Measurements from ENCODE around the gene TKT.
A peak's percentile ranks its signal among the peaks of the same experiment; 100 is the strongest.

Gene TKT

DNA sequence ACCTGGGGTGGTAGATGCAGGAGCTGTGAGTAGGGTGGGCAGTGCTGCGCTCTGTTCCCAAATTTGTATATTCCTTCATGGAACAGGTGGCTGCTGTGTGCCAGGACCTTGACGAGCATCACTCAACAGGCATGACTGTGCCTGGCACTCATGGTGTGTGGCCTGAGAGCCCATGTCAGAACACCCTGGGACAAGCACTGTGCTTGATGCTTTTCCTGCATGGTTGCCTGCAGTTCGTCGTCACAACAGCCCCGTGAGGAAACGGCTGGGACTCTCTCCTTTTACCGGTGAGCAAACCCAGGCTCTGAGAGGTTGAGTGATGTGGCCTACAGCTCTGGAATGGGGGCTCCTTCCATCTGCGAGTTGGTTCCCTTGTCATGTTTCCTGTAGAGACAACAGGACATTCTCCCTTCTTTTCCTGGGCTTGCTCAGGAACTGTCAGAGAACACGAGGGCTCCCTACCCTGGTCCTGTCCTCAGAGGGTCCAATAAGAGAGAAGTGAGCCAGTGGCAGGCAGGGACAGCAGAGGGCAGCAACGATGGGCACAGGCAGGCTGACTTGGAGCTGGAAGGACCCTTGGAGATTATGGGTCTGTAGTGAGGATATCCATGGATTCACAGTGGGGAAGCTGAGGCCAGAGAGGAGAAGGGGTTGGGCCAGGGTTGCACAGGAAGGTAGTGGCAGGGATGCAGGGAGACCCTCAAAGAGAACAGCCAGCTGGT is 57.4 kb downstream of the TKT start:
- no peak for DNase-seq (ENCODE audit: low read depth in 1 of 2, low spot score in 1 of 2)

DNA sequence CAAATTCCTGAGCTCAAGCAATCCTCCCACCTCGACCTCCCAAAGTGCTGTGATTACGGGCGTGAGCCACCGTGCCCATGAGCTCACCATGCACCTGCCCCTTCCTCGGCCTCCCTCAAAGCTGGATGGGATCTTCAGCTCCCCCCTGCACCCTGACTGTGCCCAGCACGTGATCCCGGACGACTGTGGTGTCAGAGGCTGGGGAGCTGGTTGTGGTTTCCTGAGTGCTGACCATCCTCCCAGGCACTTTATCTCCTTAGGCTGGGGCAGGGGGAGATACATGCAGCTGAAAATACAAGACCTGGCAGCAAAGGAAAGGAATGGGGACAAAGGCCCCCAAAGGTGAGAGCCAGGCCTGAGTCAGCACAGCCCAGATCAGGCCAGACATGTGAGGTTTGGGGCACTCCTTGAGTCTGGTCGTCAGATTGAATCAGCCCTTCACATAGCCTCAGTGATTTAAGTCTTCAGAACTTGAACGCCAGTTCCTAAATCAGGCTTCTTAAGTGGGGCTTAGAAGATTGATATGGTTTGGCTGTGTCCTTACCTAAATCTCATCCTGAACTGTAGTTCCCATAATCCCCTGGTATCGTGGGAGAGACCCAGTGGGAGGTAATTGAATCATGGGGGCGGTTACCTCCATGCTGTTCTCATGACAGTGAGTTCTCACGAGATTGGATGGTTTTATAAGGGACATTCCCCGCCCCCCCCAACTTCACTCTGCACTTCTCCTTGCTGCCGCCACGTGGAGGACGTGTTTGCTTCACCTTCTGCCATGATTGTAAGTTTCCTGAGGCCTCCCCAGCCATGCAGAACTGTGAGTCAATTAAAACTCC is 59.0 kb downstream of the TKT start:
- peak in 1 of 2 donors; percentile 11 for DNase-seq (ENCODE audit: low read depth in 1 of 2, low spot score in 1 of 2)

DNA sequence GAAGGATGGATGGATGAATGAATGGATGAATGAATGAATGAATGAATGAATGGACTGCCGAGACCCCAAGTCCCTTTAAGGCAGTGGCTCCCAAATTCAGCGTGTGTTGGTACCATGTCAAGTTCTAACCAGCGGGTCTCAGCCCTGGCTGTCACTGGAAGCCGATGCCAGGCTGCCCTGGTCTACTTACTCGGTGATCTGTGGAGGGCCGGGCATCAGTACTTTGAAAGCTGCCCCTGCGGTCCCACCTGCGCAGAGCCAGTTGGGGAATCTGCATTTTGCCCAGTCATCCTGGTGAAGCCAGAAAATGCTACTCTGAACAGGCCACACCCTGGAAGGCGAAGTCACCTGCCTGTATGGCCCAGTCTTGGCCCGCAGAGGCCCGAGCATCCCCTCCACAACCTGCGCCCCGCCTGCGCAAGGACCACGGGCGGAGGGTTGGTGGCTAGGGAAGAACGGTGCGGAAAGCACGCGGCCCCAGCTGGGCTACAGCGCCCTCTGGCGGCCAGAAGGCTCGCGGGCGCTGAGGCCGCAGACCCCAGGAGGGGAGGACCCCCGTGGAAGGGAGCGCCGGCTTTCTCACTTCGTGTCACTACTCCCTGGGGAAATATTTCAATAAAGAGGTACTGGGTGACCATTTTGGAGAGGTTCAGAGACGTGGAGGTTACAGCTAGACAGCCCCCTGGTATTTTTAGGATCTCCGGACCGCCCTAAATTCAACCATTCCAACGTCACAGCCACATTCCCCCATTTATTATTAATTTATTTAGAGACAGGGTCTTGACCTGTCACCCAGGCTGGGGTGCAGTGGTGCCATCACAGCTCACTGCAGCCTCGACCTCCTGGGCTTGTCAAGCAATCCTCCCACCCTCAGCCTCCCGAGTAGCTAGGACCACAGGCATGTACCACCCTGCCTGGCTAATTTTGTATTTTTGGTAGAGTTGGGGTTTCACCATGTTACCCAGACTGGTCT is 59.9 kb downstream of the TKT start:
- peak; percentile 30 to 48 for DNase-seq (ENCODE audit: low read depth in 1 of 2, low spot score in 1 of 2)

DNA sequence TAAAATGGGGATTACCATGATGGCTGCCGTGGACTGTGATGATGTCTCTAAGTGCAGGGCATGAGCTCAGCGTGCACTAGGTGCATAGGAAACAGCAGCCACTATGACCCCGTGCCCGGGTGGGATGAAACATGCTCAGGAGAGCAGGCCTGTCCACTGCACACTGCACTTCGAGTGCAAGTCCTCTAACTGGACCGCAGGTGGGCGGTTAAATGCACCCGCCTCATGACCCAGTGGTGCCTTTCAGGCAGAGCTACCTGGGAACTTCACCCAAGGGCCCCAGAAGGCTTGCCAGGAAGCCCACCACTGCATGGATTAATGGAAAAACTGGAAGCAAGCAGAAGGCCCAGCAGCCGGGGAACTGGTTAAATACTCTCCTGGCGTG is 60.8 kb downstream of the TKT start:
- DNase-seq (ENCODE audit: low read depth in 1 of 2, low spot score in 1 of 2): no peak

DNA sequence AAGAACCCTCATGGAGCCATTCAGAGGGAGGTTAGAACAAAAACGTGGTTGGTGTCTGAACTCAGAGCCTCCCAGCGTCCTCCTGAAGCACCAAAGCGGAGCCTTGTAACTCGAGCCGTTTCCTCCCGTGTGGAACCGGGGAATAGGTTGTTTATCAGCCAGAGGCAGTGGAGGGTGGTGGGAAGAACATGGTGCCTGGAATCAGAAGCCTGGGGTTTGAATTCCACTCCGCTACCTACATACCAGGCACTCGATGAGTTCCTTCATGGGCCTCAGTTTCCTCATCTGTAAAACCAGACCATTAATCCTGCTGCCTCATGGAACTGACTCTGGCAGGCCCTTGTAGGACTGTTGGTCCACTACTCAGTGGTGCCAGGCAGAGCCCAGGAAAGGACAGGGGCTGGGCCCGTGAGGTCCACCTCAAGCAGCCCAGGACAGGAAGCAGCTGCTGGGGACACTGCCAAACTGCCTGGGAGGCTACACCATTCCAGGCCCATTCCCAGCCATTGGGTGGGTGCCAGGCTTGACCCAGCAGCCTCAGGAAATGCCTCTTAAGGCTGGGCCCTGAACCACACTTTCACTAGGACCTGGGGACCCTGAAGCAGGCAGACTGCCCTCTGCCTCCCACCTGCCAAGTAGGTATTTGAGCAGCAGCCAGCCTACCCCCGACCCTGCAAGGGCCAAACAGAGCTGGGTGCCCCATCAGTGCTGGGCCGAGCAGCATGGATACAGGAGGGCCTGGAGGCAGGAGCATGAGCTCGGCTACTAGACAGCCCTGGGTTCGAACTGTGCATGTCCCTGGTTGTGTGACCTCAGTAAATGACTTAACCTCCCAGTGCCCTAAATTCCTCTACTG is 61.4 kb downstream of the TKT start:
- DNase-seq (ENCODE audit: low read depth in 1 of 2, low spot score in 1 of 2): no peak

DNA sequence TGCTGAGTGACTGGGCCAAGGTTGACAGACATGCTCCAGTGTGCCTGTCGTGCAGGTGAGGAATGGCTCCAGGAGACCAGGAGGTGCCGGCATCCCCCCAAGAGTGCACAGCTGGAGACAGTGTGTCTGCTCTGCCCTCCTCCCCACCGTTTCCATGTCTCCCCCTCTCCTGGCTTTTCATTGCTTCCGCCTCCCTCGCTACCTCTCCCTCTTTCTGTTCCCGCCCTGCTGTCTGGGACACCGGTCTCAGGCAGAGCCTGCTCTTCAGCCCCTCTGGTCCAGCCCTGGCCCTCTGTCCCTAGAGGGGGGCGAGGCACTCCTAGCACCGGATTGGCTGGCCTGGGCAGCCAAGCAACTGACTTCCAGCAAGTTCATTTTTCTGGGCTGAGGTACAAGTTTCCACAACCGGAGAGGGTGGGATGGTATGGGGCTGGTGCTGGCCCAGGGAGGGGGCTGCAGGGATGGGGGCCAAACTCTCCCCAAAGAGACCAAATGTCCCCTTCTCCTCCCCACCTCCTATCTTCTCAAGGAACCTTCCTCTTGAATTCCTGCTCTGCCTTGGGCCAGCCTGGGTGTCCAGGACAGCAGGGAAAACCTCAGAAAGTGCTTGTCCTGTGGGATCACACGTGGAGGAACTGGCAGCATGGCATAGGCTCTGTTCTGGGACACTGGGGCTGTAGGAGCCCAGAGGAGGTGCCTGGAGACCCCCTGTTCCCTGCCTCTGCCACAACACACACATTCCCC is 62.2 kb downstream of the TKT start:
- DNase-seq (ENCODE audit: low read depth in 1 of 2, low spot score in 1 of 2): no peak

DNA sequence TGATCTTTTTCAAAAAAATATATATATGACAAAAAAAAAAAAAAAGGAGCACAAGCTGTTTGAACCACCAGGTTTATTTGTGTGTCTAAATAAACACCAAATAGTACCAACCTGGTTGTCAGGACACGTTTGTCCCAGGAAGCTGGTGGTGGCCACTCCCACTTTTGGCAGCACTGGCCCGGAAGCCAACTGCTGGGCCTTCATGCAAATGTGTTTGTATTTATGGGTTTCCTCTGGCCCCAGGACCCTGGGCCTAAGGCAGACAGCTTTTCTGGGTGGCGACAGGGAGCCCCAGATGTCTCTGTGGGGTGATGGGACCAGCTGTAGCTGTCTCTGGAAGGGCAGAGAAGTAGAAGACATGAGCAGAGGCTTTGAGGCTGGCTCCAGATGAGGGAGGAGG is 63.2 kb downstream of the TKT start:
- DNase-seq (ENCODE audit: low read depth in 1 of 2, low spot score in 1 of 2): no peak

DNA sequence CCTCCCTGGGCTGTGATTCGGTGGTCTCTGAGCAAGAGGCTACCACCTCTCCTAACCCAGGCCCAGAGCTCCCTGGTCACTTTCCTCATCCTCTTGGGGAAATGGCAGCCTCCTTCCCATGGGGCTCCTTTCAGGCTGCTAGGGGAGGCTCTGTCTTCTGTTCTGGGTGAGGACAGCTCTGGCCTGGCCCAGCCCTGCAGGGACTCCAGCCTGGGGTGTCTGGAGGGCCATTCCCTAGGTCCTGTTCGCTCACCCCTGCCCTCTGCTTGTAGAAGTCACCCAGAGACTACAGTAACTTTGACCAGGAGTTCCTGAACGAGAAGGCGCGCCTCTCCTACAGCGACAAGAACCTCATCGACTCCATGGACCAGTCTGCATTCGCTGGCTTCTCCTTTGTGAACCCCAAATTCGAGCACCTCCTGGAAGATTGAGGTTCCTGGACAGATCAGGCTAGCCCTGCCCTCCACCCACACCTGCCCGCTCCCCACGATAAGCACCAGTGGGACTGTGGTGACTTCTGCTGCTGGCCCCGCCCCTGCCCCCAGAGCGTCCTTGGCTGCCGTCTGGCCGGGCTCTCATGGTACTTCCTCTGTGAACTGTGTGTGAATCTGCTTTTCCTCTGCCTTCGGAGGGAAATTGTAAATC is 63.9 kb downstream of the TKT start:
- no peak for DNase-seq (ENCODE audit: low read depth in 1 of 2, low spot score in 1 of 2)

DNA sequence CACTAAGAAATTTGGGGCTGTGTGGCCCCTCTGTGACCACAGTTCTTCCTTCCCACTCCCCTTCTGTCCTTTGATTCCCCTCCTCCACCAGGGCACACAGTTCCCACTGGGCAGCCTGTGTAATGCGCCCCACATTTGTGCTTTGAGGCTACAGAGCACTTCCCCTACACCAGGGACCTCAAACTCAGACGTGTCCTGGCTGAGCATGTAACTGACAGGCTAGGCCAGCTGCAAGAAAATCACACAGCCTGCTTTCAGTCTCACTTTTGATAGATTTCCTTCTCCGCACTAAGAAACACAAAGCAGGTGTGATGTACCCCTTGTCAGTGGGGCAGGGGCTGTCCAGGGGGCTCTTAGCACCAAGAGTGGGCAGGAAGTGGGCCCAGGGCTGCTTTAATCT is 65.2 kb downstream of the TKT start:
- no peak for DNase-seq (ENCODE audit: low read depth in 1 of 2, low spot score in 1 of 2)

DNA sequence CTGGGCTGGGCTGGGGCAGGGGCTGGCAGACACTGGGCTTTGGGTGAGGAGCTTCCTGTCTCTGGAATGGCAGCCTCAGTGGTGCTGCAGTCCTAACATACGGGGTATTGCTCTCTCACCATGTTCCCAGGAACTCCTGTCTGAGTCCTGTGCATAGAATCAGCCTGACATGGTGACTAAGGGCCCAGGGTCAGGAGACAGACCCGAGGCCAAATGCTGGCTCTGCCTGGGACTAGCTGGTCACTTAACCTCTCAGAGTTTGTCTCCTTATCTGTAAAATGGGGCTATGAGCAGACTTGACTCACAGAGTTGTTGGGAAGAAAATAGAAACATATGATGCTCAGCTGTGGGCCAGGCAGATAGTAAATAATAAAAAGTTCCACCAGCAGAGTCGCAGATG is 66.5 kb downstream of the TKT start:
- no peak for DNase-seq (ENCODE audit: low read depth in 1 of 2, low spot score in 1 of 2)

DNA sequence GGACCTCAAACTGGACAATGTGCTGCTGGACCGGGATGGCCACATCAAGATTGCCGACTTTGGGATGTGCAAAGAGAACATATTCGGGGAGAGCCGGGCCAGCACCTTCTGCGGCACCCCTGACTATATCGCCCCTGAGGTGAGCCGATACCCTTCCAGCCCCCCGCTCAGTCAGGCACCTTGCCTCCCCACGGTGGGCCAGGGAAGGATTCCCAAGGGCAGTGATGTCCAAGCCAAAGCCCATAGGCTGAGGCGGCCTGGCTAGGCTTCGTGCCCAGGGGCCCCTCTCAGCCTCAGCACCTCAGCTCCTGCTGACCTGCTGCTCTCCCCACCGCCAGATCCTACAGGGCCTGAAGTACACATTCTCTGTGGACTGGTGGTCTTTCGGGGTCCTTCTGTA is 67.1 kb downstream of the TKT start:
- DNase-seq (ENCODE audit: low read depth in 1 of 2, low spot score in 1 of 2): no peak

DNA sequence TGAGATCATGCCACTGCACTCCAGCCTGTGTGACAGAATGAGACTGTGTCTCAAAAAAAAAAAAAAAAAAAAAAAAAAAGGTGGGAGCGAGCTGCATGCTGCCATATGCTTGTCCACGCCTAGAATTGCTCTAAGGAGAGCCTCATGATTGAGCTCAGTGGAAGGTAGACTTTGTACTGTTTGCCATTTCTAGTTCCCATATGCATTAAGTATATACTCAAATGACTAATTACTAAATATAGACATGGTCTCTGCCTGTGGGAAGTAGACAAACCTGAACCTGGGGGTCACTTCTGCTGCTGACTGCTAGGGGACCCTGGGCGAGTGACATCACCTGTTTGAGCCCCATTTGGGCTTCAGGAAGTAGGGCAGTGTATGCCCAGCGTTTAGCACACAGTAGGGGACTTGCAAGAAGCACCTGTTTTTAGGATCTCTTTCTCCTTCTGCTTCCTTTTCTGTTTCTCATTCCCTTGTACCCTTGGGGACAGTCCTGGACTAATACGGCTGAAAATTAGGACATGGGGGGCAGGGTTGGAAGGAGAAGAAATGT is 67.6 kb downstream of the TKT start:
- no peak for DNase-seq (ENCODE audit: low read depth in 1 of 2, low spot score in 1 of 2)

DNA sequence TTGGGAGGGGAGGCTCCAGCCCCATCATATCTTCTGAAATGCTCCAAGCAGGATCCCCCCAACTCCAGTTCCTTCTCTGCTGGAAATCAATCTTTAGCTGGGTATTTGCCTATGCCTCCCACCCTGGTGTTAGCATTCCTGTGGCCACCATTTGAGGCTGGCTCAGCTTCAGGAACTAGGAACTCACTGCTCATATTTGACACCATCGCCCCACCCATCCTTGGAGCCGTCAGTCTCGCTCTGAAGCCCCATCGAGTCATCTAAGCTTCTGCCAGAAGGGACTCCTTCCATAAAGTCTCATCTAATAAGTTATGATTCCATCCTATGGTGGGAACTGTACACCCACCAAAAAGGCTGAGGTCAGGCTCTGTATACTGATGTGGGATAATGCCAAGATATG is 68.4 kb downstream of the TKT start:
- DNase-seq (ENCODE audit: low read depth in 1 of 2, low spot score in 1 of 2): no peak

DNA sequence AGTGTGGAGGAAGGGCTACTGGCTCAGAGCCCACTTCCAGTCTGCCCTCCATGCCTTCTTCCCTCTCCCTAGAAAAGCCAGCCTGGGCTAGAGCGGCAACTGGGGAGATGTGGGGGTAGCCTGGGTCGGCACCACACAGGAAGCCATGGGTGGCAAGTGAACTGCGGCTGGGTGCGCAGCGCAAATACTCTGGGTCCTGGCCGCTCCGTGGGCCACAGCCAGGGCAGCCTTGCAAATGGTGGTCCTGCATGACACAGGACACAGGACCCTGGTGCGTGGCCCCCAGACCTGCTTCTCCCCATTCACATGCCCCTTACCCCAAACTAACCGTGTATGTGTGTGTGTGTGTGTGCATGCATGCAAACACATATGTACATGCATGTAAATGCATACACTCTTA is 69.1 kb downstream of the TKT start:
- no peak for DNase-seq (ENCODE audit: low read depth in 1 of 2, low spot score in 1 of 2)

DNA sequence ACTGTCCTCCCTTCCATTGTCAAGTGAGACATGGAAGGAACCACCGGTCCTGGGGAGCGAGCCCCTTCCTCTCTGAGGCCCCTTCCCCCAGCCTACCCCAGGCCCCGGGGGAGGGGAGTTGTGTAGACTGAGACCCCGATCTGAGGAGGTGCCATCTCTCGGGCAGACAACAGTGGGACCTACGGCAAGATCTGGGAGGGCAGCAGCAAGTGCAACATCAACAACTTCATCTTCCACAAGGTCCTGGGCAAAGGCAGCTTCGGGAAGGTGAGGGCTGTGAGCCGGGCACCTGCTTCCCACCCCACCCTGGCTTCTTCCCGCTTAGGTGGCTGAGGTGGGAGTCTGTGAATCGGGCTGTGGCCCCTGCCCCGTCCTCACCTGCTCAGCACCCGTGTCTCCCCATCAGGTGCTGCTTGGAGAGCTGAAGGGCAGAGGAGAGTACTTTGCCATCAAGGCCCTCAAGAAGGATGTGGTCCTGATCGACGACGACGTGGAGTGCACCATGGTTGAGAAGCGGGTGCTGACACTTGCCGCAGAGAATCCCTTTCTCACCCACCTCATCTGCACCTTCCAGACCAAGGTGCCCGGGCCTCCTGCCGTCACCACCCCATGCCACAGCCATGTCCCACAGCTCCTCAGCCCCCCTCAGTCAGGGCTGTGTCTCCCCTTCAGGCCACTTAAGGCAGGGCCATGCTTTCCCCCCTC is 69.9 kb downstream of the TKT start:
- DNase-seq (ENCODE audit: low read depth in 1 of 2, low spot score in 1 of 2): no peak

DNA sequence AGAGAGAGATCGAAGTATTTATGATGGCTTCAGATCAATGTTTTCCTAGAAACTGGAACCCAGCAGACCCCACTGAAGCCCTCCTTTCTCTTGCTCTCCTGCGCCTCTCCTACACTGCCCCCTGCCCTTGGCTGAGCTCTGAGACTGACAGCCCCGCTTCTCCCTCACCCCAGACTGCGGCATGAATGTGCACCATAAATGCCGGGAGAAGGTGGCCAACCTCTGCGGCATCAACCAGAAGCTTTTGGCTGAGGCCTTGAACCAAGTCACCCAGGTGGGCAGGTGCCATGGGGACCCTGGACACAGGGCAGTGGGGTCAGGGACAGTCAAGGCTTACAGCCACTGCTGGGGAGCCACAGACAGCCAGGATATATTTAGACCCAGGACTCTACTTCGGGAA is 71.1 kb downstream of the TKT start:
- no peak for DNase-seq (ENCODE audit: low read depth in 1 of 2, low spot score in 1 of 2)

DNA sequence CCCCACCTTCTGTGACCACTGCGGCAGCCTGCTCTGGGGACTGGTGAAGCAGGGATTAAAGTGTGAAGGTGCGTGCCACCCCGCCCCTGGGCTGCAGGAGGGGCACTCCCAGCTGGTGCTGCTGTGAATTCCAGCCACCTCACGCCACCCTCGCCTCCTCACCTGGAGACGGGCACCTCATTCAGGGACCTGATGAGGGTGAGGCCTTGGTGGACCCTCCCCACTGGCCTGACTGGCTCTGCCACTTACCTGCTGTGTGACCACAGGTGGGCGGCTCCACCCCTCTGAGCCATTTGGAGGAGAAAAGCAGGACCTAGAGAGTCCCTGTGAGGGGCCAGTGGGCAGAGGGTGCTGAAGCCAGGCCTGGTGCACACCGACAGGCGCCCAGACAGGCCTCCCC is 72.3 kb downstream of the TKT start:
- DNase-seq (ENCODE audit: low read depth in 1 of 2, low spot score in 1 of 2): no peak

DNA sequence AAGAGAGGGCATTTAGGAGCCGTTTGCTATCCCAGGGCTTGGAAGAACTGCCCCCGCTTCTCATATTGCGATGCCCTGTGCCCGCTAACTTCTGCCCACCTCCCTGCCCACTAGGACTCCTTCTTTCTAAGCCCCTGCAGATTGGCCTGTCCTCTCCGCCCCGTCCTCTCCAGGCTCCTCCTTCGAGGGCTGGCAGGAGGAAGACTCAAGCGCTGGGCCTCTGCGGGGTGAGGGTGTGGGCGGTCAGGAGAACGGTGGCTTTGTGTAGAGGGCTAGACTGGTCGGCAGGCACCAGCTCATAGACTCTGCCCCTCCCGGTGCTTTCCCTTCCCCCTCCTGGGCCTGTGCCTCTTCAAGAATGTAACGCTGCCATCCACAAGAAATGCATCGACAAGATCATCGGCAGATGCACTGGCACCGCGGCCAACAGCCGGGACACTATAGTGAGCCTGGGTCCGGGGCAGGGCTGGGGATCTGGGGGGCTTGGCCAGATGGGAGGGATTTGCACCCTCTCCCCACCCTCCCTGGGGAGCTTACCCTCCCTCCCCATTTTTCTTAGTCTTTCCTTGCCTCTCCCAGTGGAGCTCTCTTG is 73.0 kb downstream of the TKT start:
- no peak for DNase-seq (ENCODE audit: low read depth in 1 of 2, low spot score in 1 of 2)

All from activated CD4-positive, alpha-beta T cell treated with anti-CD3 and anti-CD28 coated beads, Interleukin-2, amount 50 U/mL, for 24 hours (primary cell).